PC-9 (cell line): Measurements from ENCODE around the gene STIMATE. TPM values are rescaled to one million over a fixed set of nuclear protein-coding genes. Genes with fewer than 3 reads are reported as not detected.

ENCODE experiments used
- BruUV-seq: library from RNA; stranded (reverse); fragments of 400-500 nt; replicated peaks from 2 replicates; lab custom pipeline; 2021; lab: Mats Ljungman, UMichigan
- CTCF ChIA-PET: fragments of 300-600 bp; sonication (Branson Sonifier 250); formaldehyde crosslinking; loops from one replicate; lab custom pipeline; 2022; ENCODE audit warnings: antibody characterized with exemption; lab: Charles Lee
- POLR2A ChIA-PET: fragments of 300-600 bp; sonication (Branson Sonifier 250); formaldehyde crosslinking; loops from one replicate; lab custom pipeline; 2022; ENCODE audit warnings: antibody characterized with exemption; ENCODE audit not compliant: unreplicated experiment; lab: Charles Lee
- DNase-seq, 2 experiments: peaks; one replicate each; pipeline versions ENCODE4 v3.0.0 to v3.0.0-alpha.2; 2015 to 2022; ENCODE audit warnings: mixed read lengths in 1 of 2
- H2AFZ ChIP-seq: fragments of 200-600 bp; sonication (generic); 2 replicates; pipeline ENCODE4 v1.8.1; 2017; ENCODE audit warnings: antibody characterized with exemption
- H3F3A ChIP-seq: fragments of 200-600 bp; sonication (generic); 2 replicates; pipeline ENCODE4 v1.8.1; 2017; ENCODE audit warnings: antibody characterized with exemption, mild to moderate bottlenecking, low read depth; ENCODE audit not compliant: insufficient read depth
- H3K27ac ChIP-seq: fragments of 200-600 bp; sonication (generic); 2 replicates; pipeline ENCODE4 v1.6.1; 2016; ENCODE audit warnings: mixed run types
- H3K27me3 ChIP-seq: fragments of 200-600 bp; sonication (generic); 2 replicates; pipeline ENCODE4 v1.6.1; 2016; ENCODE audit warnings: low read depth, mixed run types; ENCODE audit not compliant: insufficient read depth
- H3K36me3 ChIP-seq: fragments of 200-600 bp; sonication (generic); 2 replicates; pipeline ENCODE4 v1.6.1; 2016; ENCODE audit warnings: low read depth, mixed run types
- H3K4me1 ChIP-seq: fragments of 200-600 bp; sonication (generic); replicated peaks from 2 replicates; pipeline ENCODE4 v1.6.1; 2016; ENCODE audit warnings: mixed run types; ENCODE audit not compliant: insufficient read depth
- H3K4me2 ChIP-seq: fragments of 200-600 bp; sonication (generic); 2 replicates; pipeline ENCODE4 v1.6.1; 2017; ENCODE audit warnings: mixed run types
- H3K4me3 ChIP-seq: fragments of 200-600 bp; sonication (generic); 2 replicates; pipeline ENCODE4 v1.6.1; 2016; ENCODE audit warnings: mixed run types
- H3K79me2 ChIP-seq: fragments of 200-600 bp; sonication (generic); 2 replicates; pipeline ENCODE4 v1.6.1; 2017; ENCODE audit warnings: low read depth, mixed run types
- H3K9me2 ChIP-seq: fragments of 200-600 bp; sonication (generic); 2 replicates; pipeline ENCODE4 v1.8.1; 2017; ENCODE audit warnings: mild to moderate bottlenecking; ENCODE audit not compliant: insufficient read depth
- H3K9me3 ChIP-seq: fragments of 200-600 bp; sonication (generic); 2 replicates; pipeline ENCODE4 v1.8.1; 2016; ENCODE audit warnings: low read depth; ENCODE audit not compliant: insufficient read depth
- H4K20me1 ChIP-seq: fragments of 200-600 bp; sonication (generic); 2 replicates; pipeline ENCODE4 v1.8.1; 2017; ENCODE audit not compliant: insufficient read depth
- CTCF ChIP-seq: fragments of 200-600 bp; sonication (generic); conservative IDR thresholded peaks from 2 replicates; pipeline ENCODE4 v1.6.1; 2017; ENCODE audit warnings: mixed run types, antibody characterized with exemption, mild to moderate bottlenecking, moderate library complexity
- EZH2 ChIP-seq: fragments of 200-600 bp; sonication (generic); IDR thresholded peaks from 2 replicates; pipeline ENCODE4 v1.8.0; 2017; ENCODE audit warnings: antibody characterized with exemption, low read depth
- intact Hi-C: fragments of 100-400 bp; cut with micrococcal nuclease; formaldehyde crosslinking; loops from one replicate; pipeline ENCODE4 v1.10.0; 2022; ENCODE audit not compliant: unreplicated experiment
- total RNA-seq: library from RNA; stranded (reverse); gene quantifications from 2 replicates; pipeline ENCODE4 v1.2.3, GENCODE V29; 2021

Gene STIMATE
- total RNA-seq, 1 experiment from 2014 or later = 16.8 TPM

GRCh38 chr3:52798376-52798977, 98.9 kb downstream of the STIMATE start:
- H3F3A ChIP-seq = no peaks in the 10 kb centered on the region
- H3K27ac ChIP-seq = no peak overlapping the region
- no peaks in the 10 kb centered on the region for H3K4me1 ChIP-seq
- no peak overlapping the region for H3K4me3 ChIP-seq
- H3K9me3 ChIP-seq = no peaks in the 10 kb centered on the region
- H3K27me3 ChIP-seq = no peaks in the 10 kb centered on the region
- ChIA-PET CTCF (interaction anchor here (0.7 kb wide), 1 partner anchor 98 kb away, joined by 3 read pairs; the partner anchor contains the start of gene STIMATE), POLR2A (no interaction called here)
- H2AFZ ChIP-seq = no peak overlapping the region
- TF ChIP-seq CTCF = no peak
- TF ChIP-seq EZH2 = no peak
- no peak for DNase-seq
- no TSS peak for BruUV-seq
- H4K20me1 ChIP-seq = no peaks in the 10 kb centered on the region
- no peaks in the 10 kb centered on the region for H3K9me2 ChIP-seq
- H3K4me2 ChIP-seq = no peak overlapping the region
- intact Hi-C loops = no loop called here
- H3K79me2 ChIP-seq = no peaks in the 10 kb centered on the region
- no peaks in the 10 kb centered on the region for H3K36me3 ChIP-seq

GRCh38 chr3:52796411-52796810, 100.9 kb downstream of the STIMATE start:
- TF ChIP-seq EZH2 = no peak
- TF ChIP-seq CTCF = no peak
- H3K9me3 ChIP-seq = no peaks in the 10 kb centered on the region

GRCh38 chr3:52795298-52795900, 101.9 kb downstream of the STIMATE start:
- Histone ChIP-seq H3K9me3 (no peaks in the 10 kb centered on the region), H3K79me2 (no peaks in the 10 kb centered on the region), H3K27me3 (peaks cover 6% of the 10 kb centered on the region; the same call in 1 of the 2 replicates), H3K4me3 (no peak overlapping the region), H3K27ac (no peak overlapping the region), H2AFZ (no peak overlapping the region), H3K36me3 (no peaks in the 10 kb centered on the region), H3K9me2 (no peaks in the 10 kb centered on the region), H4K20me1 (no peaks in the 10 kb centered on the region), H3F3A (no peaks in the 10 kb centered on the region), H3K4me1 (no peaks in the 10 kb centered on the region), H3K4me2 (no peak overlapping the region)
- BruUV-seq = no TSS peak
- no peak for DNase-seq
- POLR2A ChIA-PET = no interaction called here
- no peak for TF ChIP-seq EZH2
- TF ChIP-seq CTCF = no peak
- intact Hi-C loops = no loop called here
- CTCF ChIA-PET = no interaction called here

More at GRCh38 chr3:52796411-52796810, 100.9 kb downstream of the STIMATE start:
- BruUV-seq = no TSS peak
- H3K27ac ChIP-seq = no peak overlapping the region
- intact Hi-C loops = no loop called here
- no peaks in the 10 kb centered on the region for H3K4me1 ChIP-seq
- CTCF ChIA-PET = no interaction called here
- H2AFZ ChIP-seq = no peak overlapping the region
- no peak overlapping the region for H3K4me2 ChIP-seq
- no peak overlapping the region for H3K4me3 ChIP-seq
- H3K36me3 ChIP-seq = no peaks in the 10 kb centered on the region
- no peaks in the 10 kb centered on the region for H3F3A ChIP-seq
- DNase-seq = no peak
- H3K79me2 ChIP-seq = no peaks in the 10 kb centered on the region
- POLR2A ChIA-PET = no interaction called here
- H4K20me1 ChIP-seq = no peaks in the 10 kb centered on the region
- H3K27me3 ChIP-seq = peaks cover 6% of the 10 kb centered on the region; the same call in 1 of the 2 replicates
- H3K9me2 ChIP-seq = no peaks in the 10 kb centered on the region
